Dendritic cell treated with granulocyte-macrophage colony-stimulating factor and Interleukin-4, amounts not matched to agents 40 ng/mL and 50 ng/mL, for 4 days (primary cell): ENCODE results near the gene LAMC3.
"Not testable (repeated sequence)": the region's sequence is repeated elsewhere in the genome, so short reads cannot be mapped to it uniquely, and the experiment has no call there.

Experiments used
- H3K27ac Mint-ChIP-seq: one replicate; pipeline ENCODE4 v1.8.0; 2022; ENCODE audit warnings: mild to moderate bottlenecking, mixed read lengths
- H3K27me3 Mint-ChIP-seq: one replicate; pipeline ENCODE4 v1.8.0; 2022; ENCODE audit warnings: mild to moderate bottlenecking, mixed read lengths
- H3K36me3 Mint-ChIP-seq: one replicate; pipeline ENCODE4 v1.8.0; 2022; ENCODE audit warnings: low read depth, mixed read lengths
- H3K4me1 Mint-ChIP-seq: one replicate; pipeline ENCODE4 v1.8.0; 2022; ENCODE audit warnings: low read depth, mixed read lengths
- H3K4me3 Mint-ChIP-seq: one replicate; pipeline ENCODE4 v1.8.0; 2022; ENCODE audit warnings: mild to moderate bottlenecking, moderate library complexity, mixed read lengths
- H3K9me3 Mint-ChIP-seq: one replicate; pipeline ENCODE4 v1.8.0; 2022; ENCODE audit warnings: mixed read lengths
- intact Hi-C: fragments of 100-400 bp; cut with micrococcal nuclease; formaldehyde crosslinking; loops from one replicate; pipeline ENCODE4 v1.15.0; 2022

The LAMC3 gene

DNA sequence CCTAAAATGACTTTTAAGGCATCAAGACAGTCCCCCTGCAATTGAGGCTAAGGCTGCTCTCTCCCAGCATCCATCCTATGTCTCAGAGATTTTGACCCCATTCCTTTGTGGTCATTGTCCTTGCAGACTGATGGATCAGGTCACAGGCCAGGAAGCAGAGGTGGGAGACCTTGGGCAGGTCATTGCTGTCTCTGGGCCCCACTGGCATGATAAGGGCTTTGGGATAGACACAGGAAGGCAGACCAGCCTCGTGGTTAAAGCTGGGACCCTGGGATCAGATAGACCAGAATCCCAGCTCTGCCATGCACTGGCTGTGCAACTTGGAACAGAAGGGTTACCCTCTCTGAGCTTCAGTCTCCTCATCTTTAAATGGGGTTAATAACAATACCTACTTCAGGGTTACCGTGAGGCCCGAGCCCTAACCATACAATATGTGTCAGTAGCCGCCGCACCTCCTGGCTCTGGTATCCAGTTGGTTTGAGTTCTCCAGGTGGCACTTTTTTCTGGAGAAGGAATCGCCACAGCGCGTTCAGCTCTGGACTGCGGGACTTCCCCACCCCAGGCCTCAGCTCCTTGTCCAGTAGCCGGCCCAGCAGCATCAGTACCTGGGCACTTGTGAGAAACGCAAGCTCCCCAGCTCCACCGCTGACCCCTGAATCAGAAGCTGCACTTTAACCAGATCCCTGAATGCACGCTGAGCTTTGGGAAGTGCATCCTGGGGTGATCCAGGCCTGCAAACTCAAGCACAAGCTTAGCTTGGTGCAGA is 21.4 kb downstream of the LAMC3 start:
- H3K27me3 Mint-ChIP-seq = peaks cover 6% of the 10 kb centered on the region
- no peak overlapping the region for H3K4me3 Mint-ChIP-seq
- intact Hi-C loops = no loop called here
- no peaks in the 10 kb centered on the region for H3K36me3 Mint-ChIP-seq
- no peaks in the 10 kb centered on the region for H3K9me3 Mint-ChIP-seq
- H3K4me1 Mint-ChIP-seq = peaks cover 6% of the 10 kb centered on the region
- H3K27ac Mint-ChIP-seq = no peak overlapping the region

DNA sequence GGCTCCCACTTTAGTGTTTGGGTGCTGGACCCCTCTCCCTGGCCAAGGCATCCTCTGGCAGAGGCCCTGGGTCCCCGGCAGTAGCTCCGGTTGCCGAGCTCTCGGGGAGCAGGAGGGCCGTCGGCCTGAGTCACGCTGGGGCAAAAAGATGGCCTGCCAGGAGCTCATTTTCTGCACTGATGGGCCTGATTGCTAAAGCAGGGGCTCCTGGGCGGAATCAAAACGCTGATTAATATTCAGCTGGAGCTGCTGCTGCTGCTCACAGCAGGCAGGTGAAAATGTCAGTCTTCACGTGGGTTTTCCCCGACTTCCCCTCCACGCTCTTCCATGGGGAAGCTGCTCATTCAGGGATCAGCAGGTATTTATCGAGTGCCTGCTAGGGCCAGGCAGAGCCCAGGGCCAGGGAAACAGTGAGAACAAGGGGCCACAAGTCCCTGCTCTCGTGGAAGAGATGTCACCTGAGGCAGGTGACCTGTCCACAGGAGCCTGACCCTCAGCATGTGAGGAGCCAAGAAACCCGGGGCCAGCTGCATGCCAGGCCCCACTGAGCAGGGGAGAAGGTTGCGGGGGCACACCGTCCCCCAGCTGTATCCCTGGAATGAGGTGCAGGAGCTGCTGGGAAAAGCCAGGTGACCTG is 22.1 kb downstream of the LAMC3 start:
- no peaks in the 10 kb centered on the region for H3K9me3 Mint-ChIP-seq
- H3K27me3 Mint-ChIP-seq = peaks cover 6% of the 10 kb centered on the region
- no peaks in the 10 kb centered on the region for H3K36me3 Mint-ChIP-seq
- H3K27ac Mint-ChIP-seq = no peak overlapping the region
- intact Hi-C loops = no loop called here
- peaks cover 6% of the 10 kb centered on the region for H3K4me1 Mint-ChIP-seq
- no peak overlapping the region for H3K4me3 Mint-ChIP-seq

DNA sequence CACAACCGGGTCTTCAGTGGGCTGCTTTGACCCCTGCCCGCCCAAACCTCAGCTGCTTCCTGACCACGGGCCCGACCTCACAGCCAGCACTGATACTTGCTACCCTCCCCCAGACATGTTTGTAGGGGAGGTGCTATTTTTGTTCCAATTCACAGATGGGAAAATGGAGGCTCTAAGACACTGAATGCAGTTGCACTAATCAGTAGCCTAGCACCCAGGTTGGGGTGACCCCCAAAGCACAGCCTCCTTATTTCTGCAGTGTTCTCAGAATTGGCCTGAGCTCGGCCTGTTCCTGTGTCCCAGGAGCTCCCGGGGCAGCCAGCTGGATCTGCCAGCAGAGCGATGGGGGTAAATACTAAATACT is 22.6 kb downstream of the LAMC3 start:
- Mint-ChIP-seq H3K9me3 (no peaks in the 10 kb centered on the region), H3K27me3 (peaks cover 6% of the 10 kb centered on the region), H3K4me1 (peaks cover 6% of the 10 kb centered on the region), H3K27ac (no peak overlapping the region), H3K36me3 (no peaks in the 10 kb centered on the region), H3K4me3 (no peak overlapping the region)
- intact Hi-C loops = no loop called here

DNA sequence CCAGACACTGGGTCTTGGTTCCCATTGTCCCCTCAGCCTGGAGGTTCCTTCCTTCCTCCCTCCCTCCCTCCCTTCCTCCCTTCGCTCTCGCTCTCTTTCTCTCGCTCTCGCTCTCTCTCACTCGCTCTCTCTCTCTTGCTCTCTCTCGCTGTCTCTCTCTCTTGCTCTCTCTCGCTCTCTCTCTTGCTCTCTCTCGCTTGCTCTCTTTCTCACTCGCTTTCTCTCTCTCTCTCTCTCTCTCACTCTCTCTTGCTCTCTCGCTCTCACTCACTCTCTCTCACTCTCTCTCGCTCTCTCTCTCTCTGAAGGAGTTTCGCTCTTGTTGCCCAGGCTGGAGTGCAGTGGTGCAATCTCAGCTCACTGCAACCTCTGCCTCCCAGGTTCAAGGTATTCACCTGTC is 23.4 kb downstream of the LAMC3 start:
- no peak overlapping the region for H3K4me3 Mint-ChIP-seq
- peaks cover 6% of the 10 kb centered on the region for H3K4me1 Mint-ChIP-seq
- peaks cover 6% of the 10 kb centered on the region for H3K27me3 Mint-ChIP-seq
- H3K9me3 Mint-ChIP-seq = no peaks in the 10 kb centered on the region
- H3K36me3 Mint-ChIP-seq = no peaks in the 10 kb centered on the region
- H3K27ac Mint-ChIP-seq = no peak overlapping the region
- intact Hi-C loops = no loop called here

DNA sequence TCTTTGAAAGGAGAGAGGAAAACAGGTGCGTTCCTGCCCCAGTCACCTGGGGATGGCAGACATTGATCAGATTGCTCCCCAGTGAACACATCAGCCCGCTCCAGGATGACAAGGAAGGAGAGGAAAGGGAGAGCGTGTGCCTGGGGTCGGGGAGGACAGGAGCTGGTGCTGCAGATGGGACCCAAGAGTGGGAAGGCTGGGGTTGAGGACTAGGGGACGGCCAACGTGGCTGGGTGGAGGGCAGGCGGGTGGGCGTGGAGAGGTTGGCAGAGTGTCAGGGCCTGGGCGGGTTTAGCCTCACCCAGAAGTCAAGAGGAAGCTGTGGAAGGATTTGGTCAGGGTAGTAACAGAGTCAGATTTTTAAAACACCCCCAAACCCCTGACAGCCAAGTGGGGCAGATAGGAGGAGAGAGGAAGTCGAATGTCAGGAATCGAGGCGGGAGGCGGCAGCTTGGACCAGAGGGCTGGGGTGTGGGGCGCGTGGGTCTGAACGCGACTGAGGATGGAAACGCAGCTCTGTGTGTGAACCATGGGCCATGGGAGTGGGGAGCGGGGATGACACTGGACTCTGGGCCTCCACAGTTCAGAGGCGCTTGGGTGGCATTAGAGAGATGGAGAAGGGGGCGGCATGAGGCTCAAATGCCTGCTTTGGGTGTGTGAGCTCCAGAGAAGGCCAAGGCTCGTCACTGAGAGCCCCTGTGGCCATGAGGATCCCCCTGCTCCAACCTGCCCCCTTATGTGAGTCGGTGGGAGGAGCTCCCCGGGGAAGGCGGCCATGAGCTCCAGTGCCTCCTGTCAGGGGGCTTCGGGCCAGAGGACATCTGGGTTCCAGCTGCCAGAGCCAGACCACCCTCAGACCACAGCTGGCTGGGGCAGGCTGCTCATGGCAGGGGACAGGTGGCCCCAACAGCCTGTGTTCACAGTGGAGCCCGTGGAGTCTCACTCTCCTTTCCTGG is 24.6 kb downstream of the LAMC3 start:
- Mint-ChIP-seq H3K27ac (no peak overlapping the region), H3K27me3 (peaks cover 6% of the 10 kb centered on the region), H3K9me3 (no peaks in the 10 kb centered on the region), H3K4me1 (peaks cover 6% of the 10 kb centered on the region), H3K4me3 (no peak overlapping the region), H3K36me3 (no peaks in the 10 kb centered on the region)
- intact Hi-C loops = no loop called here

DNA sequence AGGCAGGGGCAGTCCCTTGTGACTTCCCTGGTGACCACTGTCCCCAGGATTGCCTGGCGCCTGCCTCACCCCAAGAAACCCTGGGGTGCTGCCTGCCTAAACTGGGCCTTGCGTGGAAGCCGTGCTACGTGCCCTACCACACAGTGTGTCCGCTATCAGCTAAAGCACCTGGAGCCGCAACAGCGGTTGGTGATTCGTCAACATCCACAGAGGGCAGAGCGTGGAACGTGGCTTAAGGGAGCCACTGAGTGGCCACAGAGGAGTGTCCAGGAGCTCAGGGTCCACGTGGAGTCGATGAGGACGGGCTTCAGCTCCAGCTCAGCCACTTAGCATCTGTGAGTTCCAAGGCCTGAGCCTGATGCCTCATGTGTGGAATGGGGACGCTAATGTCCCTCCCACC is 25.3 kb downstream of the LAMC3 start:
- H3K4me3 Mint-ChIP-seq = no peak overlapping the region
- H3K36me3 Mint-ChIP-seq = no peaks in the 10 kb centered on the region
- H3K9me3 Mint-ChIP-seq = no peaks in the 10 kb centered on the region
- H3K4me1 Mint-ChIP-seq = peaks cover 6% of the 10 kb centered on the region
- intact Hi-C loops = no loop called here
- H3K27ac Mint-ChIP-seq = no peak overlapping the region
- H3K27me3 Mint-ChIP-seq = peaks cover 6% of the 10 kb centered on the region

DNA sequence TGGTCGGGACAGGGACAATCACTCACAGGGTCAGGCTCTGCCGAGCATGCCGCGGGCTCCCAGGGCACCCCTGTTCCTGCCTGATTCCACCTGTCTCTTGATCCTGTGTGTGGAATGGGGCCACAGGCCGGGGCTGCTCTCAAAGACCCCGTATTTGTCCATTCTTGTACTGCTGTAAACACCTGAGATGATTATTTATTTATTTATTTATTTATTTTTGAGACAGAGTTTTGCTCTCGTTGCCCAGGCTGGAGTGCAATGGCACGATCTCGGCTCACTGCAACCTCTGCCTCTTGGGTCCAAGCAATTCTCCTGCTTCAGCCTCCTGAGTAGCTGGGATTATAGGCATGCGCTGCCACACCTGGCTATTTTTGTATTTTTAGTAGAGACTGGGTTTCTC is 25.8 kb downstream of the LAMC3 start:
- H3K27me3 Mint-ChIP-seq, H3K4me3 Mint-ChIP-seq, H3K36me3 Mint-ChIP-seq, H3K4me1 Mint-ChIP-seq, intact Hi-C loops, H3K9me3 Mint-ChIP-seq, H3K27ac Mint-ChIP-seq: not testable (repeated sequence)

DNA sequence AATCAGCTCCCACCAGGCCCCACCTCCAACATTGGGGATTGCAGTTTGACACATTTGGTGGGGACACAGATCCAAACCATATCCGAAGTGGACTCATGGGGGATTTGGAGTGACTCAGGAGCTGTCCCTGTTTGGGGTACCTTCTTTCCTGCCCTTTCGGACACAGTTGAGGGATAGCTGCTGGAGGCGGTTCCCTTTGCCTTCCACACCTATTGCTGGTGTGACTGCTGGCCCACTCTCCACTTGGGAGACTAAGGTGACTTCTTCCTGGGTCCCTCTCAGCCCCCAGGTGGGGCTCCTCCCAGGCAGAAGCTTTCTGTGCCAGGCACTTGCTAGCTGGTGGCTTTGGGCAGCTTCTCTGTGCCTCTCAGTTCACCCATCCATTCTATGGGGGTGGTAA is 26.6 kb downstream of the LAMC3 start:
- H3K27ac Mint-ChIP-seq = no peak overlapping the region
- intact Hi-C loops = no loop called here
- no peaks in the 10 kb centered on the region for H3K9me3 Mint-ChIP-seq
- peaks cover 6% of the 10 kb centered on the region for H3K4me1 Mint-ChIP-seq
- H3K4me3 Mint-ChIP-seq = no peak overlapping the region
- H3K27me3 Mint-ChIP-seq = peaks cover 6% of the 10 kb centered on the region
- no peaks in the 10 kb centered on the region for H3K36me3 Mint-ChIP-seq

DNA sequence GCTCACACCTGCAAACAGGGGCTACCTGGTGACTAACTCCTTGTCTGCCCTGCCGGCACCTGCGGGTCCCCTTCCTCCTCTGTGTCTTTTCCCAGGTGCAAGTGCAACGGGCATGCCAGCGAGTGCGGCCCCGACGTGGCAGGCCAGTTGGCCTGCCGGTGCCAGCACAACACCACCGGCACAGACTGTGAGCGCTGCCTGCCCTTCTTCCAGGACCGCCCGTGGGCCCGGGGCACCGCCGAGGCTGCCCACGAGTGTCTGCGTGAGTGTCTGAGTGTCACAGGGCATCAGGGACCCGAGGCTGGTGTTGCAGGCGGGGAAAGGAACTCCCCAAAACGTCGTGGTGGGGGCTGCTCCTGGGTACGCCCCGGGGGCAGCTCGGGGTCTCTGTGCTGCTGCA is 27.1 kb downstream of the LAMC3 start:
- Mint-ChIP-seq H3K4me3 (no peak overlapping the region), H3K4me1 (peaks cover 6% of the 10 kb centered on the region), H3K9me3 (no peaks in the 10 kb centered on the region), H3K27ac (no peak overlapping the region), H3K27me3 (peaks cover 6% of the 10 kb centered on the region), H3K36me3 (no peaks in the 10 kb centered on the region)
- intact Hi-C loops = no loop called here

DNA sequence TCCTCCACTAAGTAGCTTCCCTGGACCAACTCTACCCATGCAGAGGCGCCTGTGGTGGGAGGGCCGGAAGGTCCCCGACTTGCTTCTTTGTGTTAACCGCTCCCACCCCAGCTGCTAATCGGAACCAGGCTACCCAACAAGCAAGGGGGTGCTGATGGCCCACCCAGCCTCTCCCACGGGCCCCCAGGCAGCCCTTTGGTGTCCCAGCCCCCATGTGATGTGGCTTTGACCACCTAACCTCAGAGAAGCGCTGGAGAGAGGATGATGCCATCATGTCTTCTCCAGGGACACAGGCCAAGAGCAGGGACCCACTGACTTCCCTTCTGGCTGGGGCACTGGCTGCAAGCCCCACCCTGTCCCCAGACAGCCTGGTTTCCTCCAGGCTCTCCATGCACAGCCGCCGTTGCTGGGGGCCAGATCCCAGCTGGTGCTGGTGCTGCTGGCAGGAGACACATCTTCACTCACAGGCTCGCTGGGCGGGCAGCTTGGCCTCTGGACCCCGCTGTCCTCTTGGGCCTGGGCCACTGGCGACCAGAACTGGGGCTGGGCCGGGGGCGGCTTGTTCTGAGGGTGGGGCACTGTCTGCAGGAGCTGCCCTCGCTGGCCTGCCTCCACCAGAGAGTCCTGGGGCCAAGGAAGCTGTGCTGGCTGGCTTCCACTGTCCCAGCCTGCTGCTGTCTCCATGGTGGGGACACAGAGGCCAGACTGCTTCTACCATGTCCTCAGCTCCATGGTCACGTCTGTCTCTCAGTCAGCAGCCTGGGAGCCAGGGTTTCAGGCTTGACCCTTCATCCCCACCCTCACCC is 27.8 kb downstream of the LAMC3 start:
- Mint-ChIP-seq H3K27ac (no peak overlapping the region), H3K36me3 (no peaks in the 10 kb centered on the region), H3K9me3 (no peaks in the 10 kb centered on the region), H3K4me1 (peaks cover 6% of the 10 kb centered on the region), H3K4me3 (no peak overlapping the region), H3K27me3 (peaks cover 6% of the 10 kb centered on the region)
- intact Hi-C loops = no loop called here

DNA sequence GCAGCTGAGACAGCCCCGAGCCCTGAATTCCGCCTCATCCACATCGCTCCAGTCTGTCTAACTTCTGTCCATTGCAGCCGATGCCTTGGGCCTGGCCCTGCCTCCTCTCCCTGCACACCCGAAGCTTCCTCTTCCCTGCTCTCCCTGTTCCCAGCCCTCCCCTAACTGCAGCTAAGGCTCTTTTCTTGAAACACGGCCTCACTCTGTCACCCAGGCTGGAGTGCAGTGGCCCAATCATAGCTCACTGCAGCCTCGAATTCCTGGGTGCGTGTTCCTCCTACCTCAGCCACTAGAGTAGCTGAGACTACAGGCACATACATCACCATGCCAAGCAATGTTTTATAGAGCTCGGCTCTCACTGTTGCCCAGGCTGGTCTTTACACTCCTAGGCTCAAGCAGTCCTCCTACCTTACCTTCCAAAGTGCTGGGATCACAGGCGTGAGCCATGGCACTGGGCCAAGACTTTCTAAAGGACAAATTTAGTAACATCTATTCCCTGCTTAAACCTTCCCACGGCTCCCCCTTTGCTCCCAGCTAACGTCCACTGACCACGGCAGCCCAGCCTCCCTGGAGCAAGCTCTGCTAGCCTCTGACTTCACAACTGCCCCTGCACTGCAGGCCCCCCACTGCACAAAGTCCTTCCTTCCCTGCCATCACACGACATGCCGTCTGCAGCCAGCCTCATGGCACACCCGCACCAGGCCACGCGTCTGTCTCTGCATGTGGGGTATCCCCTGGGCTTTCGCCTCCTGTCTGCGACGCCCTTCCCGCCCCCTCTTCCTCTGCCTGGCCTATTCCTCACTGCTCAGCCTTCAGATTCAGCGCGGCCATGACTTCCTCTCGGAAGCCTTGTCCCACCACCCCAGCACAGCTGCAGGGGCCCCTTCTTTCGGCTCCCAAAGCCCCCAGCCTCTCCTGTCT is 28.6 kb downstream of the LAMC3 start:
- Mint-ChIP-seq H3K27me3 (peaks cover 4% of the 10 kb centered on the region), H3K36me3 (no peaks in the 10 kb centered on the region), H3K4me1 (peaks cover 6% of the 10 kb centered on the region), H3K4me3 (no peak overlapping the region), H3K9me3 (no peaks in the 10 kb centered on the region), H3K27ac (no peak overlapping the region)
- intact Hi-C loops = no loop called here

DNA sequence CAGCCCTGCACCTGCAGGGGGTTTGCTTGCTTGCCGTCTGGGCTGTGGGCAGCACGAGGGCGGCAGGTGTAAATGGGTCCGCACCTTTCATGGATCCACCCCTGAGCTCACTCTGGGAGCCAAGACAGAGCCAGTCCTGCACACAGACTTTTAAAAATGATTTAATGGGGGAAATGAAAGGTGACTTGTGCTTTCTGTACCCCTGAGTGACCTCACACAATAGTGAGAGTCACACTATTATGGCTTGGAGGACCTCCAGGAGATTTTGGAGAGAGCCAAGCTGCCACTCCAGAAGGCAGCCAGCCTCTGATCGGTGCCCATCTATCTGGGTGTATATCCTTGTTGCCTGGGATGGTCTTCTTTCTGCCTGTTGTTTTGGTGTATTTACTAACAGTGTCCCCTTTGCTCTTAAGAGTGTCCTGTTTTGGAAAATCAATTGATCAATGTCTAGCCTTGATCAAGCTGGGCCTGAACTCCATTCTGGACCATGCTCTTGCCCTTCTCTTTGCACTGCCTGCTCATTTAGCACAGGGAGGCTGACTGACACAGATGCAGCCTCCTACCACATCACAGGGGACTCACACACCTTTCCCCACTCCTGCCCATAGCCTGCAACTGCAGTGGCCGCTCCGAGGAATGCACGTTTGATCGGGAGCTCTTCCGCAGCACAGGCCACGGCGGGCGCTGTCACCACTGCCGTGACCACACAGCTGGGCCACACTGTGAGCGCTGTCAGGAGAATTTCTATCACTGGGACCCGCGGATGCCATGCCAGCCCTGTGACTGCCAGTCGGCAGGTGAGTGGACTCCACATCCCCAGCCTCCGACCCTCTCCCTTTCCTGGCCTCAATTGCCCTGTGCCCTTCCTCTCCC is 29.5 kb downstream of the LAMC3 start:
- H3K4me1 Mint-ChIP-seq = peaks cover 2% of the 10 kb centered on the region
- no peaks in the 10 kb centered on the region for H3K9me3 Mint-ChIP-seq
- H3K27me3 Mint-ChIP-seq = peaks cover 3% of the 10 kb centered on the region
- H3K36me3 Mint-ChIP-seq = no peaks in the 10 kb centered on the region
- H3K4me3 Mint-ChIP-seq = no peak overlapping the region
- intact Hi-C loops = no loop called here
- no peak overlapping the region for H3K27ac Mint-ChIP-seq
